Kidney glomerular epithelial cell (primary cell): Measurements from ENCODE around the gene CHMP5.
A peak's percentile ranks its signal among the peaks of the same experiment; 100 is the strongest.

Experiments used
- DNase-seq: peaks from one replicate; lab custom pipeline; 2025; lab: John Stamatoyannopoulos, UW

The CHMP5 gene

DNA sequence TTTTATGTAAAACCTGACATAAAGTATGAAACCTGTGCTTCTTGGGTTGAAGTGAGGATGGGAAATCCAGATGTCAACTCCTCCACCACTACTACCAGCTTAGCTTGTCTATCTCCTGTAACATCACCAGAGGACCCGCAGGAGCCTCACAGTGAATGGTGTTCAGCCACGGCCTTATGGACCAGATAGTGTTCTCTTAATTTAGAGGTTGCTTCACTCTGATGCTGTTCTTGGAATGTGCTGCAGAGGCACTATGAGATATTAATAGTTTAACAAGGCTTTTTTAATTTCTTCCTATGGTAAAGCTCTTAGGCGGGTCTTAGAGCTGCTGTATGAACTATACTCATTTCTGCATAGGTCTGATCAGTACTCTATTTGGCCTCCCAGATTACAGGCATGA lies 53.4 kb downstream of the CHMP5 start:
- no peak for DNase-seq

GRCh38 chr9:33318781-33319180 lies 53.9 kb downstream of the CHMP5 start:
- DNase-seq: no peak

GRCh38 chr9:33320230-33320567 lies 55.4 kb downstream of the CHMP5 start:
- DNase-seq: no peak

- DNase-seq: peak; percentile 76
These were observed 55.9 kb downstream of the CHMP5 start for GRCh38 chr9:33320568-33321261.

GRCh38 chr9:33329117-33329563 lies 64.3 kb downstream of the CHMP5 start:
- peak; percentile 99 for DNase-seq

GRCh38 chr9:33329979-33330378 lies 65.1 kb downstream of the CHMP5 start:
- peak; percentile 5 for DNase-seq

DNA sequence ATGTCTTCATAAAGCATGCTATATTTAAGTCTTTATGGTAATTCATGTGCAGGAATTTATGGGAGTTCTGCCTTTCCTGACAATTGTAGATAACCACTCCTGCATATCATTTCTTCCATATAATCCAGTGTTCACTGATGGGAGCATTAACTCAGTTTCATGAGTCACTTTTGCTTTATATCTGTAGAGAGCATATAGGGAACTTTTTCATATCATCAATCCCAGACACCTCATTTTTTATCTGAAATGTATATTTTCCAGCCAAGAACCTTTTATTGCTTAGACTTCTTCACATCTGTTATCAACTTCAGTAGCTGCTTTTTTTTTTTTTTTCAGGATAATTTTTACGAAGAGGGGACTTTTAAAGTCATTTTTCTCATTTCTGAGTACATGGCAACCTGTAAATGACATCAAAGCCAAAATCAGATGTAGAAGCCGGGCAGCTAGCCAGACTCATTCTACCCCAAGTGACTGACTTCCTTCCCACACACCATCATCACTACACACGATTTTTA lies 66.6 kb downstream of the CHMP5 start:
- no peak for DNase-seq
